Kidney epithelial cell (primary cell): ENCODE measurements around the gene CCNA2. TPM values are rescaled to one million over a fixed set of nuclear protein-coding genes. Genes with fewer than 3 reads are reported as not detected.

ENCODE experiments used
- DNase-seq: peaks from one replicate; pipeline ENCODE4 v3.0.0-alpha.2; 2010; ENCODE audit warnings: low read depth
- H3K27me3 ChIP-seq: 2 replicates; pipeline ENCODE4 v1.6.0; 2011; ENCODE audit warnings: low read length; ENCODE audit not compliant: control insufficient read depth, insufficient read depth
- H3K36me3 ChIP-seq: 2 replicates; pipeline ENCODE4 v1.5.1; 2011; ENCODE audit warnings: low read length; ENCODE audit not compliant: control insufficient read depth, insufficient read depth
- H3K4me3 ChIP-seq: 2 replicates; pipeline ENCODE4 v1.5.1; 2011; ENCODE audit warnings: low read depth, mild to moderate bottlenecking, control low read depth, low read length
- total RNA-seq: library from RNA; depleted of rRNA; stranded (reverse); fragments of >200 nt; gene quantifications from 2 replicates; pipeline ENCODE4 v1.2.3, GENCODE V29; 2015
- TF ChIP-seq, protein P1 (sequence below): IDR thresholded peaks from 2 replicates; pipeline ENCODE4 v1.5.1; 2011; ENCODE audit warnings: mild to moderate bottlenecking, moderate library complexity, low read length, control low read depth, inconsistent platforms; ENCODE audit not compliant: insufficient read depth, poor library complexity, severe bottlenecking

Gene CCNA2
- total RNA-seq, 1 donor from 2014 or later: 7.2 TPM

DNA sequence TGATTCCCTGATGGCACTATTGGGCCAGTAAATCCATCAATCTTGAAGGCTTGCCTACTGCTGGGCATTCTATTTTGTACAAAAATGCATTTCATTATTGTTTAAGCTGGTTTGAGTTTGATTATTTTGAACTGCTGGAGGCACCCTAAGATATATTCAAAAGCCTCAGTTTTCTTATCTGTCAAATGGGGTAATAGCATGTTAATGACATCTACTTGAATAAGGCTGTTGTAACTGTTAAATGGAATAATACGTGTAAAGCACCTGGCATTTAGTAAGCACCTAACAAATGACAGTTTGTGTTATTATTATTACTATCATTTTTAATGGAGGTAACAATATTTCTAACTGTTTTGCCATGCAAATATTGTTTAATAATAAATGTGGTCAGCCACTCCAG, 51.8 kb downstream of the CCNA2 start:
- no peak overlapping the region for H3K4me3 ChIP-seq
- H3K27me3 ChIP-seq: peaks cover 4% of the 10 kb centered on the region
- no peak for DNase-seq
- no peaks in the 10 kb centered on the region for H3K36me3 ChIP-seq
- TF ChIP-seq, protein P1, sequence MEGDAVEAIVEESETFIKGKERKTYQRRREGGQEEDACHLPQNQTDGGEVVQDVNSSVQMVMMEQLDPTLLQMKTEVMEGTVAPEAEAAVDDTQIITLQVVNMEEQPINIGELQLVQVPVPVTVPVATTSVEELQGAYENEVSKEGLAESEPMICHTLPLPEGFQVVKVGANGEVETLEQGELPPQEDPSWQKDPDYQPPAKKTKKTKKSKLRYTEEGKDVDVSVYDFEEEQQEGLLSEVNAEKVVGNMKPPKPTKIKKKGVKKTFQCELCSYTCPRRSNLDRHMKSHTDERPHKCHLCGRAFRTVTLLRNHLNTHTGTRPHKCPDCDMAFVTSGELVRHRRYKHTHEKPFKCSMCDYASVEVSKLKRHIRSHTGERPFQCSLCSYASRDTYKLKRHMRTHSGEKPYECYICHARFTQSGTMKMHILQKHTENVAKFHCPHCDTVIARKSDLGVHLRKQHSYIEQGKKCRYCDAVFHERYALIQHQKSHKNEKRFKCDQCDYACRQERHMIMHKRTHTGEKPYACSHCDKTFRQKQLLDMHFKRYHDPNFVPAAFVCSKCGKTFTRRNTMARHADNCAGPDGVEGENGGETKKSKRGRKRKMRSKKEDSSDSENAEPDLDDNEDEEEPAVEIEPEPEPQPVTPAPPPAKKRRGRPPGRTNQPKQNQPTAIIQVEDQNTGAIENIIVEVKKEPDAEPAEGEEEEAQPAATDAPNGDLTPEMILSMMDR: no peak

DNA sequence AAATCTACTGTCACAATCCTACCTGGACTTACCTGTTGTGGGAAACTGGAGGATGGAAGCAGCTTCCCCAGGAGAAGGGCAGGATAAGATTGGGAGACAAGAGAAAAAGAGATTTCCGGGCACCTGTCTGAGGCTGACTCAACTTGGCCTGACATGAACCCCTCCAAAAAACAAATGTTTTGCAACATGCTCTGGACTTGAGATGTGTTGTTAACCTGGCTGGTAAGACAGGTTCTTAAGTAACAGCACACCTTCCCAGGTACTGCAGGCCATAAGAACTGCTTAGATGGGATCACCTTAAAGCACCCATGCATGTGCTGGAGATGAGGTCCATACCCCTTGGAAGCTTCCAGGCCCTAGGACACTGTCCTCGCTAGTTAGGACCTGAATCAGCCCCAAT, 54.3 kb downstream of the CCNA2 start:
- H3K36me3 ChIP-seq: no peaks in the 10 kb centered on the region
- TF ChIP-seq, protein P1: no peak
- peaks cover 15% of the 10 kb centered on the region for H3K27me3 ChIP-seq
- H3K4me3 ChIP-seq: no peak overlapping the region
- no peak for DNase-seq

DNA sequence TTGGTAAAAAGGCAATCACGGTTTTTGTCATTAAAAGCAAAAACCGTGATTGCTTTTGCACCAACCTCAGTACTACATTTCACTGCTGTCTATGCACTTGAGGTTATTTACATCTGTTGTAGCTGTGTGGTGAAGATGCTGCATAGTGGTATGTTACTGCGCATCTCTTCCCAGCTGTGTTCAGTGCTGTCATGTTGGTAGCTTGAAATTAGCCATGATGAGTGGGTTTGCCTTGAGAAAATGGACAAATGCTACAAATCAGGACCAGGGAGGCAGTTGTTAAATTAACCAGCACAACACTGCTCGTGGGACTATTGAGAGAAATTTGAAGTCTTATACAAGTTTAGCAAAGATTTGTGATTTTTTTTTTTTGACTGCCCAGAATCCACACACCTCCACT, 56.5 kb downstream of the CCNA2 start:
- H3K4me3 ChIP-seq: no peak overlapping the region
- no peak for DNase-seq
- TF ChIP-seq, protein P1: no peak
- peaks cover 21% of the 10 kb centered on the region for H3K27me3 ChIP-seq
- H3K36me3 ChIP-seq: no peaks in the 10 kb centered on the region

Other genes with a start within 250 kb of the CCNA2 start
- gene ANXA5, start 126.9 kb downstream of the CCNA2 start, total RNA-seq: 334 and 356 TPM in 2 replicates
- not detected in 2 replicates for gene SMIM43, start 58.7 kb downstream of the CCNA2 start, total RNA-seq
- 27.9 and 39.2 TPM in 2 replicates for gene EXOSC9, start 22.6 kb downstream of the CCNA2 start, total RNA-seq
- gene BBS7, start 46.6 kb upstream of the CCNA2 start, total RNA-seq: 15.5 and 31.5 TPM in 2 replicates
- not detected in 2 replicates for gene TRPC3, start 128.2 kb upstream of the CCNA2 start, total RNA-seq